Astrocyte (in vitro differentiated cells and primary cell): ENCODE data around the gene KPNA6. TPM values are rescaled to one million over a fixed set of nuclear protein-coding genes. Genes with fewer than 3 reads are reported as not detected.
"Not testable (repeated sequence)": the region's sequence is repeated elsewhere in the genome, so short reads cannot be mapped to it uniquely, and the experiment has no call there.

Experiments used
- DNase-seq: peaks from one replicate; pipeline ENCODE4 v3.0.0-alpha.2; 2010; ENCODE audit warnings: low read depth
- FAIRE-seq: peaks from 2 replicates; lab custom pipeline; 2011; peaks lifted over from hg19 to GRCh38; lab: Jason Lieb, UNC
- H2AFZ ChIP-seq: 2 replicates; pipeline ENCODE4 v1.6.0; 2012; ENCODE audit warnings: low read depth, low read length, inconsistent platforms
- H3K27ac ChIP-seq: 2 replicates; pipeline ENCODE4 v1.5.1; 2011; ENCODE audit warnings: low read depth, low read length, inconsistent platforms
- H3K27me3 ChIP-seq: 2 replicates; pipeline ENCODE4 v1.6.0; 2011; ENCODE audit warnings: low read length, inconsistent platforms; ENCODE audit not compliant: insufficient read depth
- H3K36me3 ChIP-seq: 2 replicates; pipeline ENCODE4 v1.5.1; 2011; ENCODE audit warnings: low read length, inconsistent platforms; ENCODE audit not compliant: insufficient read depth
- H3K4me1 ChIP-seq: 2 replicates; pipeline ENCODE4 v1.5.1; 2011; ENCODE audit warnings: low read length, inconsistent platforms; ENCODE audit not compliant: insufficient read depth
- H3K4me2 ChIP-seq: 2 replicates; pipeline ENCODE4 v1.6.0; 2012; ENCODE audit warnings: low read length, inconsistent platforms
- H3K4me3 ChIP-seq: 2 replicates; pipeline ENCODE4 v1.5.1; 2011; ENCODE audit warnings: low read depth, mild to moderate bottlenecking, low read length, inconsistent platforms; ENCODE audit not compliant: insufficient read depth
- H3K79me2 ChIP-seq: 2 replicates; pipeline ENCODE4 v1.6.0; 2012; ENCODE audit warnings: mild to moderate bottlenecking, low read length, inconsistent platforms; ENCODE audit not compliant: insufficient read depth
- H3K9ac ChIP-seq: 2 replicates; pipeline ENCODE4 v1.6.0; 2012; ENCODE audit warnings: mild to moderate bottlenecking, low read length, inconsistent platforms
- H3K9me3 ChIP-seq: 2 replicates; pipeline ENCODE4 v1.5.1; 2012; ENCODE audit warnings: low read depth, mild to moderate bottlenecking, low read length, inconsistent platforms; ENCODE audit not compliant: insufficient read depth
- H4K20me1 ChIP-seq: 2 replicates; pipeline ENCODE4 v1.6.0; 2012; ENCODE audit warnings: low read length, inconsistent platforms; ENCODE audit not compliant: insufficient read depth
- H3K27ac Mint-ChIP-seq: one replicate; pipeline ENCODE4 v1.8.0; 2021; ENCODE audit warnings: mild to moderate bottlenecking, mixed read lengths; ENCODE audit not compliant: unreplicated experiment
- H3K27me3 Mint-ChIP-seq: one replicate; pipeline ENCODE4 v1.8.0; 2021; ENCODE audit warnings: low read depth, mixed read lengths; ENCODE audit not compliant: unreplicated experiment
- H3K36me3 Mint-ChIP-seq: one replicate; pipeline ENCODE4 v1.8.0; 2021; ENCODE audit warnings: low read depth, mixed read lengths; ENCODE audit not compliant: unreplicated experiment
- H3K4me1 Mint-ChIP-seq: one replicate; pipeline ENCODE4 v1.8.0; 2021; ENCODE audit warnings: low read depth, mixed read lengths; ENCODE audit not compliant: unreplicated experiment
- H3K4me3 Mint-ChIP-seq: one replicate; pipeline ENCODE4 v1.8.0; 2021; ENCODE audit warnings: mild to moderate bottlenecking, moderate library complexity, mixed read lengths; ENCODE audit not compliant: unreplicated experiment
- H3K9me3 Mint-ChIP-seq: one replicate; pipeline ENCODE4 v1.8.0; 2021; ENCODE audit warnings: mild to moderate bottlenecking, mixed read lengths; ENCODE audit not compliant: unreplicated experiment
- CTCF ChIP-seq: IDR thresholded peaks from 2 replicates; pipeline ENCODE4 v1.5.1; 2011; ENCODE audit warnings: low read depth, mild to moderate bottlenecking, inconsistent platforms, low read length, moderate library complexity; ENCODE audit not compliant: insufficient read depth
- EZH2 ChIP-seq: IDR thresholded peaks from 2 replicates; pipeline ENCODE4 v1.6.1; 2012; ENCODE audit warnings: mild to moderate bottlenecking, low read length, inconsistent platforms; ENCODE audit not compliant: insufficient read depth
- total RNA-seq: library from RNA; stranded (reverse); gene quantifications from 2 replicates; pipeline ENCODE4 v1.2.1, GENCODE V29; 2021

The KPNA6 gene
- total RNA-seq, 1 donor from 2014 or later: 122 TPM

- Histone ChIP-seq H3K79me2 (no peaks in the 10 kb centered on the region), H3K27me3 (no peaks in the 10 kb centered on the region), H3K4me2 (no peak overlapping the region), H4K20me1 (peaks cover 6% of the 10 kb centered on the region), H3K27ac (no peak overlapping the region), H3K4me3 (no peak overlapping the region), H2AFZ (no peak overlapping the region), H3K36me3 (peaks cover 14% of the 10 kb centered on the region), H3K4me1 (no peaks in the 10 kb centered on the region), H3K9ac (no peak overlapping the region), H3K9me3 (no peaks in the 10 kb centered on the region)
- FAIRE-seq: no peak
- Mint-ChIP-seq H3K27ac (no peak overlapping the region), H3K4me3 (no peak overlapping the region), H3K36me3 (peaks cover 29% of the 10 kb centered on the region), H3K27me3 (no peaks in the 10 kb centered on the region), H3K4me1 (peaks cover 2% of the 10 kb centered on the region), H3K9me3 (no peaks in the 10 kb centered on the region)
- no peak for TF ChIP-seq EZH2
- no peak for TF ChIP-seq CTCF
- no peak for DNase-seq
These were observed 25.8 kb upstream of the KPNA6 start for GRCh38 chr1:32082022-32082421.

GRCh38 chr1:32086381-32086780 lies 21.5 kb upstream of the KPNA6 start:
- DNase-seq, H3K4me1 ChIP-seq, H3K4me1 Mint-ChIP-seq, H3K9ac ChIP-seq, FAIRE-seq, H3K27me3 ChIP-seq, H3K4me3 ChIP-seq, H3K4me3 Mint-ChIP-seq, H3K4me2 ChIP-seq, H4K20me1 ChIP-seq, H3K9me3 ChIP-seq, H2AFZ ChIP-seq, H3K27ac Mint-ChIP-seq, H3K9me3 Mint-ChIP-seq, H3K27me3 Mint-ChIP-seq, H3K27ac ChIP-seq, H3K79me2 ChIP-seq: not testable (repeated sequence)
- H3K36me3 Mint-ChIP-seq: peaks cover 25% of the 10 kb centered on the region
- H3K36me3 ChIP-seq: peaks cover 19% of the 10 kb centered on the region

- TF ChIP-seq CTCF (no peak), EZH2 (no peak)
- Mint-ChIP-seq H3K27ac (no peak overlapping the region), H3K27me3 (no peaks in the 10 kb centered on the region), H3K9me3 (no peaks in the 10 kb centered on the region), H3K4me3 (no peak overlapping the region), H3K4me1 (no peaks in the 10 kb centered on the region), H3K36me3 (peaks cover 29% of the 10 kb centered on the region)
- Histone ChIP-seq H3K79me2 (no peaks in the 10 kb centered on the region), H3K36me3 (peaks cover 39% of the 10 kb centered on the region), H4K20me1 (peaks cover 6% of the 10 kb centered on the region), H3K4me3 (no peak overlapping the region), H3K27me3 (no peaks in the 10 kb centered on the region), H2AFZ (no peak overlapping the region), H3K27ac (no peak overlapping the region), H3K4me2 (no peak overlapping the region), H3K4me1 (no peaks in the 10 kb centered on the region), H3K9ac (no peak overlapping the region), H3K9me3 (no peaks in the 10 kb centered on the region)
- FAIRE-seq (no peak), DNase-seq (no peak)
These were observed 16.7 kb upstream of the KPNA6 start for GRCh38 chr1:32091176-32091575.
